GM12878 (cell line): ENCODE results near the gene BCKDHA. TPM values are rescaled to one million over a fixed set of nuclear protein-coding genes. Genes with fewer than 3 reads are reported as not detected.

Experiments used
- ATAC-seq: fragments of 200-7000 bp; cut with Tn5 transposase; 3 replicates; pipeline ENCODE4 v1.9.1; 2020; ENCODE audit warnings: mild to moderate bottlenecking, moderate library complexity
- BruUV-seq: library from RNA; stranded (reverse); fragments of 400-500 nt; replicated peaks from 2 replicates; lab custom pipeline; 2021; lab: Mats Ljungman, UMichigan
- CTCF ChIA-PET: fragments of 300-600 bp; sonication (Branson Sonifier 250); formaldehyde crosslinking; extraction: SDS; loops from one replicate; lab custom pipeline; 2021; ENCODE audit warnings: inconsistent platforms; lab: Yijun Ruan, JAX
- POLR2A ChIA-PET: fragments of 350-600 bp; formaldehyde crosslinking; extraction: SDS; loops from one replicate; lab custom pipeline; 2021; ENCODE audit warnings: inconsistent platforms; lab: Charles Lee
- RAD21 ChIA-PET: fragments of 300-600 bp; sonication (Branson Sonifier 250); formaldehyde crosslinking; loops from one replicate; lab custom pipeline; 2023; ENCODE audit warnings: antibody characterized with exemption; ENCODE audit not compliant: unreplicated experiment; lab: Charles Lee
- SMC1A ChIA-PET: fragments of 300-600 bp; sonication (Branson Sonifier 250); formaldehyde crosslinking; loops from one replicate; lab custom pipeline; 2023; ENCODE audit not compliant: unreplicated experiment, uncharacterized antibody; lab: Charles Lee
- DNase-seq: peaks from one replicate; pipeline ENCODE4 v3.0.0-alpha.2; 2011; ENCODE audit warnings: low read depth, low spot score
- FAIRE-seq: peaks from 3 replicates; lab custom pipeline; 2011; peaks lifted over from hg19 to GRCh38; lab: Jason Lieb, UNC
- H2AFZ ChIP-seq: 2 replicates; pipeline ENCODE4 v1.6.0; 2011; ENCODE audit warnings: low read depth, low read length, control low read depth; ENCODE audit not compliant: control insufficient read depth
- H3K27ac ChIP-seq: 2 replicates; pipeline ENCODE4 v1.5.1; 2011; ENCODE audit warnings: control low read depth; ENCODE audit not compliant: control insufficient read depth, insufficient read depth
- H3K27me3 ChIP-seq, 2 experiments: replicated peaks in 1 of 2; 2 replicates each; pipeline versions ENCODE4 v1.6.0 to v1.6.1; 2011; ENCODE audit warnings: low read length in 1 of 2; ENCODE audit not compliant: control insufficient read depth in 2 of 2, insufficient read depth in 2 of 2
- H3K36me3 ChIP-seq, 2 experiments: 2 replicates each; pipeline ENCODE4 v1.5.1; 2011; ENCODE audit warnings: low read length in 1 of 2; ENCODE audit not compliant: control insufficient read depth in 2 of 2, insufficient read depth in 2 of 2
- H3K4me1 ChIP-seq: 2 replicates; pipeline ENCODE4 v1.6.1; 2011; ENCODE audit warnings: mild to moderate bottlenecking, low read length, moderate library complexity, mixed read lengths; ENCODE audit not compliant: control insufficient read depth, insufficient read depth
- H3K4me2 ChIP-seq: 2 replicates; pipeline ENCODE4 v1.6.0; 2011; ENCODE audit warnings: control low read depth; ENCODE audit not compliant: control insufficient read depth, insufficient read depth
- H3K4me3 ChIP-seq: fragments of 200-600 bp; sonication (generic); 2 replicates; pipeline ENCODE4 v1.5.1; 2016
- H3K79me2 ChIP-seq: 2 replicates; pipeline ENCODE4 v1.6.0; 2011; ENCODE audit warnings: low read length; ENCODE audit not compliant: control insufficient read depth, insufficient read depth
- H3K9ac ChIP-seq: 2 replicates; pipeline ENCODE4 v1.8.0; 2011; ENCODE audit warnings: low read length, control low read depth, mixed read lengths; ENCODE audit not compliant: control insufficient read depth, insufficient read depth
- H3K9me3 ChIP-seq: replicated peaks from 3 replicates; pipeline ENCODE4 v1.5.1; 2011; ENCODE audit warnings: mild to moderate bottlenecking, low read length; ENCODE audit not compliant: control insufficient read depth, insufficient read depth
- H4K20me1 ChIP-seq: 2 replicates; pipeline ENCODE4 v1.6.0; 2011; ENCODE audit not compliant: control insufficient read depth, insufficient read depth
- BACH1 ChIP-seq: fragments of 450-650 bp; IDR thresholded peaks from 2 replicates; pipeline ENCODE4 v1.6.1; 2017; ENCODE audit warnings: mild to moderate bottlenecking, borderline replicate concordance
- E4F1 ChIP-seq: fragments of 450-650 bp; IDR thresholded peaks from 2 replicates; pipeline ENCODE4 v1.6.1; 2018; ENCODE audit warnings: borderline replicate concordance, mild to moderate bottlenecking; ENCODE audit not compliant: partially characterized antibody
- EED ChIP-seq: sonication (generic); IDR thresholded peaks from 2 replicates; pipeline ENCODE4 v1.6.1; 2016; ENCODE audit warnings: antibody characterized with exemption, low read depth
- ELK1 ChIP-seq: IDR thresholded peaks from 2 replicates; pipeline ENCODE4 v1.6.1; 2012; ENCODE audit warnings: low read depth, low read length, improper control_type of control experiment
- HDAC2 ChIP-seq: fragments of 200-600 bp; sonication (generic); IDR thresholded peaks from 2 replicates; pipeline ENCODE4 v1.6.1; 2017
- MEF2B ChIP-seq: fragments of 450-650 bp; IDR thresholded peaks from 2 replicates; pipeline ENCODE4 v1.6.1; 2018; ENCODE audit warnings: mild to moderate bottlenecking, moderate library complexity; ENCODE audit not compliant: partially characterized antibody, poor library complexity, severe bottlenecking
- RAD51 ChIP-seq: fragments of 450-650 bp; IDR thresholded peaks from 2 replicates; pipeline ENCODE4 v1.6.1; 2016; ENCODE audit warnings: moderate library complexity, mild to moderate bottlenecking, inconsistent platforms
- RCOR1 ChIP-seq: conservative IDR thresholded peaks from 2 replicates; pipeline ENCODE4 v1.6.1; 2012; ENCODE audit warnings: low read depth, low read length, improper control_type of control experiment
- SIN3A ChIP-seq: IDR thresholded peaks from 2 replicates; pipeline ENCODE4 v1.6.1; 2012; ENCODE audit warnings: low read depth, low read length, improper control_type of control experiment
- SIX5 ChIP-seq: IDR thresholded peaks from 2 replicates; pipeline ENCODE4 v1.6.1; 2011; ENCODE audit warnings: mild to moderate bottlenecking, low read depth, low read length, moderate library complexity; ENCODE audit not compliant: severe bottlenecking
- SMAD5 ChIP-seq: IDR thresholded peaks from 2 replicates; pipeline ENCODE4 v1.6.1; 2016; ENCODE audit warnings: antibody characterized with exemption, low read depth
- SP1 ChIP-seq: IDR thresholded peaks from one replicate; pipeline ENCODE4 v1.6.1; 2011; ENCODE audit warnings: low read depth, low read length
- SRF ChIP-seq, 2 experiments: IDR thresholded peaks; 2 replicates each; pipeline ENCODE4 v1.6.1; 2011; ENCODE audit warnings: low read depth in 2 of 2, low read length in 2 of 2, mild to moderate bottlenecking in 1 of 2, moderate library complexity in 1 of 2
- WRNIP1 ChIP-seq: IDR thresholded peaks from 2 replicates; pipeline ENCODE4 v1.6.1; 2011; ENCODE audit warnings: low read depth, low read length, improper control_type of control experiment, borderline replicate concordance
- WGBS: methylation state at CpG from one replicate; pipeline ENCODE4 v1.1.6; 2016; ENCODE audit warnings: low lambda C conversion rate; ENCODE audit not compliant: insufficient replicate concordance, insufficient coverage; ENCODE audit errors: missing lambda C conversion rate; 5-methylcytosine and 5-hydroxymethylcytosine counted together
- in situ Hi-C: fragments of 300-500 bp; cut with MboI; formaldehyde crosslinking; loops from 9 replicates; pipeline ENCODE4 v1.14.3; 2018; ENCODE audit warnings: mixed read lengths
- intact Hi-C: fragments of 100-400 bp; cut with micrococcal nuclease; formaldehyde crosslinking; loops from one replicate; pipeline ENCODE4 v1.14.2; 2022; ENCODE audit not compliant: unreplicated experiment
- polyA plus RNA-seq, 11 experiments: library from polyadenylated mRNA; depleted of rRNA in 4 of 11; unstranded in 6 of 11; stranded (reverse) in 5 of 11; fragments of >200 nt; fragmentation: Nextera tagmentation in 4 of 11; fragmentation: Illumina TruSeq in 1 of 11; extraction: Ambion mirVana in 4 of 11; extraction: Trizol in 1 of 11; gene quantifications; 1 replicate in 1 of 11; 2 replicates in 10 of 11; pipeline versions ENCODE4 v1.2.1 to v1.2.3, GENCODE V29; 2011 to 2016; ENCODE audit warnings: inconsistent platforms in 2 of 11, missing spikeins in 2 of 11, low read depth in 1 of 11
- total RNA-seq, 4 experiments: library from RNA; depleted of rRNA in 3 of 4; stranded (reverse); fragments of >200 nt in 3 of 4; fragmentation: Illumina TruSeq in 1 of 4; extraction: Trizol in 1 of 4; gene quantifications; 2 replicates each; pipeline versions ENCODE4 v1.2.1 to v1.2.3, GENCODE V29; 2013 to 2021
- TF ChIP-seq, protein P1 (sequence below): IDR thresholded peaks from 2 replicates; pipeline ENCODE4 v1.6.1; 2011; ENCODE audit warnings: mild to moderate bottlenecking, low read depth, low read length, moderate library complexity; ENCODE audit not compliant: insufficient replicate concordance
- TF ChIP-seq, protein P2 (sequence below): IDR thresholded peaks from 2 replicates; pipeline ENCODE4 v1.6.1; 2011; ENCODE audit warnings: borderline replicate concordance, low read depth, mild to moderate bottlenecking, moderate library complexity, mixed read lengths, low read length; ENCODE audit not compliant: insufficient read depth; ENCODE audit errors: extremely low read length
- TF ChIP-seq, protein P3 (sequence below): fragments of 450-650 bp; IDR thresholded peaks from 2 replicates; pipeline ENCODE4 v1.6.1; 2017; ENCODE audit warnings: borderline replicate concordance

BCKDHA gene
- total and polyA plus RNA-seq, 10 of the 15 experiments (the other 5 are each of a cell fraction or from before 2014, with no cell fraction given), result 9.9 to 107 (median 46.4) TPM

- TF ChIP-seq E4F1 (no peak), WRNIP1 (no peak), MEF2B (no peak), BACH1 (no peak)
- TF ChIP-seq, protein P1, sequence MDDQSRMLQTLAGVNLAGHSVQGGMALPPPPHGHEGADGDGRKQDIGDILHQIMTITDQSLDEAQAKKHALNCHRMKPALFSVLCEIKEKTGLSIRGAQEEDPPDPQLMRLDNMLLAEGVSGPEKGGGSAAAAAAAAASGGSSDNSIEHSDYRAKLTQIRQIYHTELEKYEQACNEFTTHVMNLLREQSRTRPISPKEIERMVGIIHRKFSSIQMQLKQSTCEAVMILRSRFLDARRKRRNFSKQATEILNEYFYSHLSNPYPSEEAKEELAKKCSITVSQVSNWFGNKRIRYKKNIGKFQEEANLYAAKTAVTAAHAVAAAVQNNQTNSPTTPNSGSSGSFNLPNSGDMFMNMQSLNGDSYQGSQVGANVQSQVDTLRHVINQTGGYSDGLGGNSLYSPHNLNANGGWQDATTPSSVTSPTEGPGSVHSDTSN, result no peak
Measured at GRCh38 chr19:41421314-41421713, 23.7 kb downstream of the BCKDHA start (continued).

GRCh38 chr19:41421973-41422372 lies 24.4 kb downstream of the BCKDHA start:
- no TSS peak for BruUV-seq
- ChIA-PET POLR2A (no interaction called here), SMC1A (no interaction called here), CTCF (no interaction called here), RAD21 (no interaction called here)
- no peak overlapping the region for H2AFZ ChIP-seq
- WGBS, result 96% methylated on average over 20 of the region's 20 CpGs
- H3K36me3 ChIP-seq, result peaks cover 11 to 18% of the 10 kb centered on the region in 2 experiments
- no peak overlapping the region for H3K9ac ChIP-seq
- intact Hi-C loops (no loop called here), in situ Hi-C loops (no loop called here)
- DNase-seq (no peak), ATAC-seq (no peak), FAIRE-seq (no peak)
- H3K9me3 ChIP-seq, result no peaks in the 10 kb centered on the region
- no peaks in the 10 kb centered on the region for H4K20me1 ChIP-seq
- H3K4me2 ChIP-seq, result no peak overlapping the region
- H3K4me1 ChIP-seq, result peaks cover 2% of the 10 kb centered on the region
- no peak overlapping the region for H3K27ac ChIP-seq
- H3K27me3 ChIP-seq, result no peaks in the 10 kb centered on the region
- no peak overlapping the region for H3K4me3 ChIP-seq
- H3K79me2 ChIP-seq, result no peaks in the 10 kb centered on the region
- no peak for TF ChIP-seq EED
- no peak for TF ChIP-seq RCOR1
- no peak for TF ChIP-seq SIN3A
- TF ChIP-seq SMAD5, result no peak
- TF ChIP-seq SIX5, result no peak
- TF ChIP-seq, protein P2, sequence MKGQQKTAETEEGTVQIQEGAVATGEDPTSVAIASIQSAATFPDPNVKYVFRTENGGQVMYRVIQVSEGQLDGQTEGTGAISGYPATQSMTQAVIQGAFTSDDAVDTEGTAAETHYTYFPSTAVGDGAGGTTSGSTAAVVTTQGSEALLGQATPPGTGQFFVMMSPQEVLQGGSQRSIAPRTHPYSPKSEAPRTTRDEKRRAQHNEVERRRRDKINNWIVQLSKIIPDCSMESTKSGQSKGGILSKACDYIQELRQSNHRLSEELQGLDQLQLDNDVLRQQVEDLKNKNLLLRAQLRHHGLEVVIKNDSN, result no peak
- TF ChIP-seq, protein P3, sequence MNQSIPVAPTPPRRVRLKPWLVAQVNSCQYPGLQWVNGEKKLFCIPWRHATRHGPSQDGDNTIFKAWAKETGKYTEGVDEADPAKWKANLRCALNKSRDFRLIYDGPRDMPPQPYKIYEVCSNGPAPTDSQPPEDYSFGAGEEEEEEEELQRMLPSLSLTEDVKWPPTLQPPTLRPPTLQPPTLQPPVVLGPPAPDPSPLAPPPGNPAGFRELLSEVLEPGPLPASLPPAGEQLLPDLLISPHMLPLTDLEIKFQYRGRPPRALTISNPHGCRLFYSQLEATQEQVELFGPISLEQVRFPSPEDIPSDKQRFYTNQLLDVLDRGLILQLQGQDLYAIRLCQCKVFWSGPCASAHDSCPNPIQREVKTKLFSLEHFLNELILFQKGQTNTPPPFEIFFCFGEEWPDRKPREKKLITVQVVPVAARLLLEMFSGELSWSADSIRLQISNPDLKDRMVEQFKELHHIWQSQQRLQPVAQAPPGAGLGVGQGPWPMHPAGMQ, result no peak
- no peak for TF ChIP-seq SRF (IDR thresholded peaks at IDR 0.05; ENCODE audit: low read depth in 2 of 2, low read length in 2 of 2)
- no peak for TF ChIP-seq RAD51
- TF ChIP-seq SP1, result no peak
- TF ChIP-seq HDAC2, result no peak
- TF ChIP-seq ELK1, result no peak
